Liver (tissue), 3 donors: ENCODE results near the gene VDR.

Experiments
- HNF4A ChIP-seq, 2 donors: conservative IDR thresholded peaks; 2 replicates each; pipeline ENCODE4 v1.6.1; 2016; ENCODE audit warnings: antibody characterized with exemption in 2 of 2, mild to moderate bottlenecking in 2 of 2
- NR2F2 ChIP-seq: IDR thresholded peaks from 2 replicates; pipeline ENCODE4 v1.6.1; 2016; ENCODE audit warnings: antibody characterized with exemption
- RXRA ChIP-seq, 2 donors: IDR thresholded peaks; 2 replicates each; pipeline ENCODE4 v1.6.1; 2017 to 2018; ENCODE audit warnings: antibody characterized with exemption in 2 of 2, mild to moderate bottlenecking in 1 of 2
- SP1 ChIP-seq: IDR thresholded peaks from 2 replicates; pipeline ENCODE4 v1.6.1; 2018; ENCODE audit warnings: antibody characterized with exemption, mild to moderate bottlenecking
- TF ChIP-seq, protein P1 (sequence below): fragments of 150-350 bp; IDR thresholded peaks from 2 replicates; pipeline ENCODE4 v1.5.1; 2017; ENCODE audit warnings: improper control_type of control experiment, low read depth, low read length; ENCODE audit not compliant: missing input control
- TF ChIP-seq, protein P2 (sequence below): IDR thresholded peaks from 2 replicates; pipeline ENCODE4 v1.6.1; 2016; ENCODE audit warnings: antibody characterized with exemption, mild to moderate bottlenecking
- TF ChIP-seq, protein P3 (sequence below): IDR thresholded peaks from 2 replicates; pipeline ENCODE4 v1.6.1; 2016; ENCODE audit warnings: antibody characterized with exemption
- TF ChIP-seq, protein P4 (sequence below): IDR thresholded peaks from 2 replicates; pipeline ENCODE4 v1.6.1; 2016; ENCODE audit warnings: antibody characterized with exemption
- TF ChIP-seq, protein P5 (sequence below): IDR thresholded peaks from 2 replicates; pipeline ENCODE4 v1.6.1; 2016; ENCODE audit warnings: antibody characterized with exemption
- donor health status: healthy.
- donor health status: healthy.

DNA sequence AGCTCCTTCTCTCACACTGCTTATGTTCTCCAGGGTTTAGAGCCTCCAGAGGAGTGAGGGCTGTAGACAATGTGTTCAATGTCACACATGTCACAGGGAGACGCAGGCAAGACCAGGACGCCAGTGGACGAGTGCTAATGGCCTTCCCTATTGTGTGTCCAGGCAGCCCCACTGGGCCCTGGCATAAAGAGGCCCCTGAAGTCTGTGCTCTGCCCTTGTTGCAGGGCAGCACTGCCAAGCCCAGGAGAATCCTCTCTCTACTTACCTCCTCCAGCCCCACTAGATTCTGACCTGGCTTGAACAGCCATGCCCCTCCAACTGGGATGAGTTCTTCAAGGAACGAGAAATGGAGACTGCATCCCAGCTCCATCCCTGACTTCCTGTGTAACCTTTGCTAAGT is 33.8 kb upstream of the VDR start:
- TF ChIP-seq NR2F2: no peak
- TF ChIP-seq, protein P1, sequence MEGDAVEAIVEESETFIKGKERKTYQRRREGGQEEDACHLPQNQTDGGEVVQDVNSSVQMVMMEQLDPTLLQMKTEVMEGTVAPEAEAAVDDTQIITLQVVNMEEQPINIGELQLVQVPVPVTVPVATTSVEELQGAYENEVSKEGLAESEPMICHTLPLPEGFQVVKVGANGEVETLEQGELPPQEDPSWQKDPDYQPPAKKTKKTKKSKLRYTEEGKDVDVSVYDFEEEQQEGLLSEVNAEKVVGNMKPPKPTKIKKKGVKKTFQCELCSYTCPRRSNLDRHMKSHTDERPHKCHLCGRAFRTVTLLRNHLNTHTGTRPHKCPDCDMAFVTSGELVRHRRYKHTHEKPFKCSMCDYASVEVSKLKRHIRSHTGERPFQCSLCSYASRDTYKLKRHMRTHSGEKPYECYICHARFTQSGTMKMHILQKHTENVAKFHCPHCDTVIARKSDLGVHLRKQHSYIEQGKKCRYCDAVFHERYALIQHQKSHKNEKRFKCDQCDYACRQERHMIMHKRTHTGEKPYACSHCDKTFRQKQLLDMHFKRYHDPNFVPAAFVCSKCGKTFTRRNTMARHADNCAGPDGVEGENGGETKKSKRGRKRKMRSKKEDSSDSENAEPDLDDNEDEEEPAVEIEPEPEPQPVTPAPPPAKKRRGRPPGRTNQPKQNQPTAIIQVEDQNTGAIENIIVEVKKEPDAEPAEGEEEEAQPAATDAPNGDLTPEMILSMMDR: no peak
- TF ChIP-seq, protein P2, sequence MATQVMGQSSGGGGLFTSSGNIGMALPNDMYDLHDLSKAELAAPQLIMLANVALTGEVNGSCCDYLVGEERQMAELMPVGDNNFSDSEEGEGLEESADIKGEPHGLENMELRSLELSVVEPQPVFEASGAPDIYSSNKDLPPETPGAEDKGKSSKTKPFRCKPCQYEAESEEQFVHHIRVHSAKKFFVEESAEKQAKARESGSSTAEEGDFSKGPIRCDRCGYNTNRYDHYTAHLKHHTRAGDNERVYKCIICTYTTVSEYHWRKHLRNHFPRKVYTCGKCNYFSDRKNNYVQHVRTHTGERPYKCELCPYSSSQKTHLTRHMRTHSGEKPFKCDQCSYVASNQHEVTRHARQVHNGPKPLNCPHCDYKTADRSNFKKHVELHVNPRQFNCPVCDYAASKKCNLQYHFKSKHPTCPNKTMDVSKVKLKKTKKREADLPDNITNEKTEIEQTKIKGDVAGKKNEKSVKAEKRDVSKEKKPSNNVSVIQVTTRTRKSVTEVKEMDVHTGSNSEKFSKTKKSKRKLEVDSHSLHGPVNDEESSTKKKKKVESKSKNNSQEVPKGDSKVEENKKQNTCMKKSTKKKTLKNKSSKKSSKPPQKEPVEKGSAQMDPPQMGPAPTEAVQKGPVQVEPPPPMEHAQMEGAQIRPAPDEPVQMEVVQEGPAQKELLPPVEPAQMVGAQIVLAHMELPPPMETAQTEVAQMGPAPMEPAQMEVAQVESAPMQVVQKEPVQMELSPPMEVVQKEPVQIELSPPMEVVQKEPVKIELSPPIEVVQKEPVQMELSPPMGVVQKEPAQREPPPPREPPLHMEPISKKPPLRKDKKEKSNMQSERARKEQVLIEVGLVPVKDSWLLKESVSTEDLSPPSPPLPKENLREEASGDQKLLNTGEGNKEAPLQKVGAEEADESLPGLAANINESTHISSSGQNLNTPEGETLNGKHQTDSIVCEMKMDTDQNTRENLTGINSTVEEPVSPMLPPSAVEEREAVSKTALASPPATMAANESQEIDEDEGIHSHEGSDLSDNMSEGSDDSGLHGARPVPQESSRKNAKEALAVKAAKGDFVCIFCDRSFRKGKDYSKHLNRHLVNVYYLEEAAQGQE: no peak
- TF ChIP-seq, protein P3, sequence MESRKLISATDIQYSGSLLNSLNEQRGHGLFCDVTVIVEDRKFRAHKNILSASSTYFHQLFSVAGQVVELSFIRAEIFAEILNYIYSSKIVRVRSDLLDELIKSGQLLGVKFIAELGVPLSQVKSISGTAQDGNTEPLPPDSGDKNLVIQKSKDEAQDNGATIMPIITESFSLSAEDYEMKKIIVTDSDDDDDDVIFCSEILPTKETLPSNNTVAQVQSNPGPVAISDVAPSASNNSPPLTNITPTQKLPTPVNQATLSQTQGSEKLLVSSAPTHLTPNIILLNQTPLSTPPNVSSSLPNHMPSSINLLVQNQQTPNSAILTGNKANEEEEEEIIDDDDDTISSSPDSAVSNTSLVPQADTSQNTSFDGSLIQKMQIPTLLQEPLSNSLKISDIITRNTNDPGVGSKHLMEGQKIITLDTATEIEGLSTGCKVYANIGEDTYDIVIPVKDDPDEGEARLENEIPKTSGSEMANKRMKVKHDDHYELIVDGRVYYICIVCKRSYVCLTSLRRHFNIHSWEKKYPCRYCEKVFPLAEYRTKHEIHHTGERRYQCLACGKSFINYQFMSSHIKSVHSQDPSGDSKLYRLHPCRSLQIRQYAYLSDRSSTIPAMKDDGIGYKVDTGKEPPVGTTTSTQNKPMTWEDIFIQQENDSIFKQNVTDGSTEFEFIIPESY: no peak
- no peak for TF ChIP-seq HNF4A (conservative IDR thresholded peaks at IDR 0.05)
- TF ChIP-seq, protein P4, sequence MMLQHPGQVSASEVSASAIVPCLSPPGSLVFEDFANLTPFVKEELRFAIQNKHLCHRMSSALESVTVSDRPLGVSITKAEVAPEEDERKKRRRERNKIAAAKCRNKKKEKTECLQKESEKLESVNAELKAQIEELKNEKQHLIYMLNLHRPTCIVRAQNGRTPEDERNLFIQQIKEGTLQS: no peak
- no peak for TF ChIP-seq SP1
- TF ChIP-seq, protein P5, sequence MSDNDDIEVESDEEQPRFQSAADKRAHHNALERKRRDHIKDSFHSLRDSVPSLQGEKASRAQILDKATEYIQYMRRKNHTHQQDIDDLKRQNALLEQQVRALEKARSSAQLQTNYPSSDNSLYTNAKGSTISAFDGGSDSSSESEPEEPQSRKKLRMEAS: no peak
- no peak for TF ChIP-seq RXRA (IDR thresholded peaks at IDR 0.05)
